ENCODE measurements around the gene GDE1. TPM values are rescaled to one million over a fixed set of nuclear protein-coding genes. Genes with fewer than 3 reads are reported as not detected.

GDE1 gene
- total RNA-seq, 1 experiment from 2014 or later, result 48.7 TPM

DNA sequence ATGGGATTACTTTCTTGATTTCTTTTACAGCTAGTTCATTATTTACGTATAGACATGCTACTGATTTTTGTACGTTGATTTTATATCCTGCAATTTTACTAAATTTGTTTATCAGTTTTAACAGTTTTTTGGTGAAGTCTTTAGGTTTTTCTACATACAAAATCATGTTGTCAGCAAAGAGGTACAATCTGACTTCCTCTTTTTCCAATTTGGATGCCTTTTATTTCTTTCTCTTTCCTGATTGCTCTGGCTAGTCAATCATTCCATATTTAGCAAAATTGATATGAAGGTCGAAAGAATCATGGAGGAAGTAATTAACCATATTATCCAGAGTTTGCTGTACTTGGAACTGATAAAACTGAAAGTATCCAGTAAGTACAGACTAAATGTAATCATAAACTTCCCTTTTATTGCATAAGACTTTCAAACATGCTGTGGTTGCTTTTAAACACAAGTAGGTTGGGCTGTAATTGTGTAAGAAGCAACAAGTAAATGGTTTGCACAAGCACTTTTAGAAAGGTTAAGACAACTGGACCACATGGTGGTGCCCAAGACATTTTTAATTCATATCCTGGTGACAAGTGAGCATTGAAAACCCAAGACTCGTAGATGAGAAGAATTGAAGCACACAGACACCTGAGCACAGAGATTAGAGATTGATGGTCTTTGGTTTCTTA, 8.4 kb downstream of the GDE1 start:
- Histone ChIP-seq H3K4me3 (ENCODE audit: low read depth, low read length) (no peak overlapping the region), H3K4me1 (no peaks in the 10 kb centered on the region), H3K9me3 (no peaks in the 10 kb centered on the region), H3K27me3 (replicated peaks; ENCODE audit: control insufficient read depth, insufficient read depth, low read length) (no peaks in the 10 kb centered on the region), H3K36me3 (ENCODE audit: control insufficient read depth, insufficient read depth, low read length) (no peaks in the 10 kb centered on the region; the same call in none of the 2 replicates)
- TF ChIP-seq, protein P1, sequence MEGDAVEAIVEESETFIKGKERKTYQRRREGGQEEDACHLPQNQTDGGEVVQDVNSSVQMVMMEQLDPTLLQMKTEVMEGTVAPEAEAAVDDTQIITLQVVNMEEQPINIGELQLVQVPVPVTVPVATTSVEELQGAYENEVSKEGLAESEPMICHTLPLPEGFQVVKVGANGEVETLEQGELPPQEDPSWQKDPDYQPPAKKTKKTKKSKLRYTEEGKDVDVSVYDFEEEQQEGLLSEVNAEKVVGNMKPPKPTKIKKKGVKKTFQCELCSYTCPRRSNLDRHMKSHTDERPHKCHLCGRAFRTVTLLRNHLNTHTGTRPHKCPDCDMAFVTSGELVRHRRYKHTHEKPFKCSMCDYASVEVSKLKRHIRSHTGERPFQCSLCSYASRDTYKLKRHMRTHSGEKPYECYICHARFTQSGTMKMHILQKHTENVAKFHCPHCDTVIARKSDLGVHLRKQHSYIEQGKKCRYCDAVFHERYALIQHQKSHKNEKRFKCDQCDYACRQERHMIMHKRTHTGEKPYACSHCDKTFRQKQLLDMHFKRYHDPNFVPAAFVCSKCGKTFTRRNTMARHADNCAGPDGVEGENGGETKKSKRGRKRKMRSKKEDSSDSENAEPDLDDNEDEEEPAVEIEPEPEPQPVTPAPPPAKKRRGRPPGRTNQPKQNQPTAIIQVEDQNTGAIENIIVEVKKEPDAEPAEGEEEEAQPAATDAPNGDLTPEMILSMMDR (IDR thresholded peaks at IDR 0.05; ENCODE audit: insufficient read depth in 1 of 2, low read depth in 1 of 2, low read length in 1 of 2, severe bottlenecking in 1 of 2, unreplicated experiment in 1 of 2), result no peak
- CTCF ChIA-PET, result no interaction called here
- Mint-ChIP-seq H3K4me1 (ENCODE audit: low read depth, unreplicated experiment) (no peaks in the 10 kb centered on the region), H3K27ac (ENCODE audit: unreplicated experiment) (no peak overlapping the region), H3K27me3 (ENCODE audit: insufficient read depth, unreplicated experiment) (no peaks in the 10 kb centered on the region), H3K9me3 (ENCODE audit: unreplicated experiment) (no peaks in the 10 kb centered on the region), H3K4me3 (ENCODE audit: unreplicated experiment) (no peak overlapping the region), H3K36me3 (ENCODE audit: insufficient read depth, unreplicated experiment) (peaks cover 28% of the 10 kb centered on the region)
- no TSS peak for BruUV-seq (replicated peaks)
- intact Hi-C loops (cut with micrococcal nuclease; ENCODE audit: unreplicated experiment), result no loop called here
- POLR2A ChIA-PET, result no interaction called here
- no peak for DNase-seq

DNA sequence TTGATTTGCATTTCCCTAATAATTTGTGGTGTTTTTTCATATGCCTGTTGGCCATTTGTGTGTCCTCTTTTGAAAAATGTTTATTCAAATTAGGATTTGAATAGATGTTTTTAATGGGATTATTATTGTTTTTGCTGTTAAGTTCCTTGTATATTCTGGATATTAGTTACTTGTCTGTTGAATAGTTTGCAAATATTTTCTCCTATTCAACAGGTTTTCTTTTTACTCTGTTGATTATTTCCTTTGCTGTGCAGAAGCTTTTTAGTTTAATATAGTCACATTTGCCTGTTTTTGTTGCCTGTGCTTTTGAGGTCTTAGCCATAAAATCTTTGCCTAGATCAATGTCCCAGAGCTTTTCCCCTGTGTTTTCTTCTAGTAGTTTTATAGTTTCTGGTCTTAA, 9.6 kb downstream of the GDE1 start:
- no peaks in the 10 kb centered on the region; the same call in none of the 2 replicates for H3K36me3 ChIP-seq (ENCODE audit: control insufficient read depth, insufficient read depth, low read length)
- no TSS peak for BruUV-seq (replicated peaks)
- POLR2A ChIA-PET, result no interaction called here
- H3K4me1 ChIP-seq, result no peaks in the 10 kb centered on the region
- CTCF ChIA-PET, result no interaction called here
- Mint-ChIP-seq H3K36me3 (ENCODE audit: insufficient read depth, unreplicated experiment) (peaks cover 28% of the 10 kb centered on the region), H3K4me1 (ENCODE audit: low read depth, unreplicated experiment) (no peaks in the 10 kb centered on the region), H3K27ac (ENCODE audit: unreplicated experiment) (no peak overlapping the region), H3K4me3 (ENCODE audit: unreplicated experiment) (no peak overlapping the region), H3K9me3 (ENCODE audit: unreplicated experiment) (no peaks in the 10 kb centered on the region), H3K27me3 (ENCODE audit: insufficient read depth, unreplicated experiment) (no peaks in the 10 kb centered on the region)
- intact Hi-C loops (cut with micrococcal nuclease; ENCODE audit: unreplicated experiment), result no loop called here
- no peaks in the 10 kb centered on the region for H3K9me3 ChIP-seq
- TF ChIP-seq, protein P1 (IDR thresholded peaks at IDR 0.05; ENCODE audit: insufficient read depth in 1 of 2, low read depth in 1 of 2, low read length in 1 of 2, severe bottlenecking in 1 of 2, unreplicated experiment in 1 of 2), result no peak
- no peak for DNase-seq
- H3K4me3 ChIP-seq (ENCODE audit: low read depth, low read length), result no peak overlapping the region
- H3K27me3 ChIP-seq (replicated peaks; ENCODE audit: control insufficient read depth, insufficient read depth, low read length), result no peaks in the 10 kb centered on the region

DNA sequence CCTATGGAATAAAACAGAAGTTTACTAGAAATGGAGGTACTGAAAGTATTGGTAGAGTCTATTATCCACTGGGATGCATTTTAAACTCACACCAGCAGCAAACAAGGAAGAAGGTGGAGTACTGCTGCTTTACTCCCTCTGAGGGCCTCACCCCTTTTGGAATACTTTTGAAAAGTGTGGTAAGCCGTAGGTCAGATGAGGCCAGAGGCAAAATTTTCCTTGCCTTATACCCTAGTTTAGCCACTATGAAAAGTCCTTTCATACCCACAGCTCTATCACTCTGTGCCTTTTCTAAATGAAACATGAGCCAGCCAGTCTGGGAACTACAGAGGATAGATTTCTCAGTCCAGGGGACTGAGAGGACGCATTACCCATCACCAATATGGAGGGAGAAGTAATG, 14.0 kb downstream of the GDE1 start:
- 0 out of 2 replicates have a peak, but pooled peaks cover 4% of the 10 kb centered on the region for H3K4me1 ChIP-seq
- intact Hi-C loops (cut with micrococcal nuclease; ENCODE audit: unreplicated experiment), result no loop called here
- TF ChIP-seq, protein P1 (IDR thresholded peaks at IDR 0.05; ENCODE audit: insufficient read depth in 1 of 2, low read depth in 1 of 2, low read length in 1 of 2, severe bottlenecking in 1 of 2, unreplicated experiment in 1 of 2), result no peak
- Mint-ChIP-seq H3K27me3 (ENCODE audit: insufficient read depth, unreplicated experiment) (no peaks in the 10 kb centered on the region), H3K9me3 (ENCODE audit: unreplicated experiment) (no peaks in the 10 kb centered on the region), H3K27ac (ENCODE audit: unreplicated experiment) (no peak overlapping the region), H3K4me1 (ENCODE audit: low read depth, unreplicated experiment) (peaks cover 9% of the 10 kb centered on the region), H3K36me3 (ENCODE audit: insufficient read depth, unreplicated experiment) (peaks cover 25% of the 10 kb centered on the region), H3K4me3 (ENCODE audit: unreplicated experiment) (no peak overlapping the region)
- H3K36me3 ChIP-seq (ENCODE audit: control insufficient read depth, insufficient read depth, low read length), result no peaks in the 10 kb centered on the region; the same call in 1 of the 2 replicates
- POLR2A ChIA-PET, result no interaction called here
- no TSS peak for BruUV-seq (replicated peaks)
- no peaks in the 10 kb centered on the region for H3K27me3 ChIP-seq (replicated peaks; ENCODE audit: control insufficient read depth, insufficient read depth, low read length)
- DNase-seq, result no peak
- CTCF ChIA-PET, result no interaction called here
- no peak overlapping the region for H3K4me3 ChIP-seq (ENCODE audit: low read depth, low read length)
- no peaks in the 10 kb centered on the region for H3K9me3 ChIP-seq
